ENCODE data around the gene CCT4. TPM values are rescaled to one million over a fixed set of nuclear protein-coding genes. Genes with fewer than 3 reads are reported as not detected.

CCT4 gene
- total RNA-seq, 2 experiments from 2014 or later = 196 to 232 TPM

DNA sequence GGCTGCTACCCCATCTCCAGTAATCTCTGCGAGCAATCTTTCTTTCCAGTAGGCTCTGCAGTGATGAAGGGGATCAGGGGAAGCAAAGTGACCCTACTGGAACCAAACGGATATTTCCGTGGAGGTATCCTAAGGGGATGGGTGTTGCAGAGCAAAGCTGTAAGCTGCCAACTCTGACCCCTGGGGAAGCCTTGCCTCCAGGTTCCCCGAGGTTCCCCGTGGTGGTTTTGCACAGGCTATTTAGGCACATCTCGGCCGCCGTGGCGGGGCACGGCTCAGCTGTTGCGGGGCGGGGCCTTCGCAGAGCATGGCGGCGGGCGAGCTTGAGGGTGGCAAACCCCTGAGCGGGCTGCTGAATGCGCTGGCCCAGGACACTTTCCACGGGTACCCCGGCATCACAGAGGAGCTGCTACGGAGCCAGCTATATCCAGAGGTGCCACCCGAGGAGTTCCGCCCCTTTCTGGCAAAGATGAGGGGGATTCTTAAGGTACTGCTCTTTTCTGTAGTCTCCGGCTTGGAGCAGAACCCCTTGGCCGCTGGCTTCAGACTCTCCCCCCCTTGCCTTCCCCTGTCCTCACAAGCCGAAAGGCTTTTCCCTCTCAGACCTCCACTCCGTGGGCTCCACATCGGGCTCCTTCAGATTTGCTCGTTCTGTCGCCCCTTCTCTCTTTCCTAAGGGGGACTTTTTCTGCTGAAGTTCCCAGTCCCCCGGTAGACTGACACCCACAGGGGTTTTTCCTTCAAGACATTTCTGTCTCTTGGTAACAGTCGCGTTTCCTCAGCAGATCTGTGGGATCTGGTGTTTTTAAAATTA is 17.1 kb upstream of the CCT4 start, which contains the start of gene COMMD1:
COMMD1 (plus strand) TSS at position 303 of the 814 bp plus-strand sequence; CDS start at position 308, 5 bp downstream.
- DNase-seq (ENCODE audit: low spot score) = peak; percentile 82
- CTCF ChIA-PET (ENCODE audit: unreplicated experiment) = interaction anchor here (0.6 kb wide), 1 partner anchor 8 kb away, joined by 3 read pairs; no protein-coding TSS in a partner anchor
- Histone ChIP-seq H3K36me3 (ENCODE audit: insufficient read depth, low read length) (no peaks in the 10 kb centered on the region), H3K9me3 (ENCODE audit: low read length) (no peaks in the 10 kb centered on the region), H3K4me3 (ENCODE audit: low read depth, low read length, poor library complexity, severe bottlenecking) (peak within 1 kb of the TSS; percentile 87), H3K27ac (ENCODE audit: low read depth, low read length, poor library complexity, severe bottlenecking) (no peak within 1 kb of the TSS), H3K4me1 (ENCODE audit: insufficient read depth, low read length, poor library complexity, severe bottlenecking) (peaks cover 12% of the 10 kb centered on the region), H3K9me2 (ENCODE audit: insufficient read depth, low read length) (no peaks in the 10 kb centered on the region), H3K79me2 (ENCODE audit: insufficient read depth, low read depth, low read length) (peaks cover 9% of the 10 kb centered on the region; the same call in 1 of the 2 replicates), H2AFZ (ENCODE audit: low read length) (peak within 1 kb of the TSS; percentile 98), H4K20me1 (ENCODE audit: insufficient read depth, low read length) (no peaks in the 10 kb centered on the region), H3K4me2 (ENCODE audit: low read length) (peak within 1 kb of the TSS; percentile 89)
- POLR2A ChIA-PET = interaction anchor here (0.6 to 0.9 kb wide), 3 partner anchors 60 to 1448 kb away, joined by 3 to 4 read pairs (median 3); no protein-coding TSS in a partner anchor
- TF ChIP-seq, protein P1, sequence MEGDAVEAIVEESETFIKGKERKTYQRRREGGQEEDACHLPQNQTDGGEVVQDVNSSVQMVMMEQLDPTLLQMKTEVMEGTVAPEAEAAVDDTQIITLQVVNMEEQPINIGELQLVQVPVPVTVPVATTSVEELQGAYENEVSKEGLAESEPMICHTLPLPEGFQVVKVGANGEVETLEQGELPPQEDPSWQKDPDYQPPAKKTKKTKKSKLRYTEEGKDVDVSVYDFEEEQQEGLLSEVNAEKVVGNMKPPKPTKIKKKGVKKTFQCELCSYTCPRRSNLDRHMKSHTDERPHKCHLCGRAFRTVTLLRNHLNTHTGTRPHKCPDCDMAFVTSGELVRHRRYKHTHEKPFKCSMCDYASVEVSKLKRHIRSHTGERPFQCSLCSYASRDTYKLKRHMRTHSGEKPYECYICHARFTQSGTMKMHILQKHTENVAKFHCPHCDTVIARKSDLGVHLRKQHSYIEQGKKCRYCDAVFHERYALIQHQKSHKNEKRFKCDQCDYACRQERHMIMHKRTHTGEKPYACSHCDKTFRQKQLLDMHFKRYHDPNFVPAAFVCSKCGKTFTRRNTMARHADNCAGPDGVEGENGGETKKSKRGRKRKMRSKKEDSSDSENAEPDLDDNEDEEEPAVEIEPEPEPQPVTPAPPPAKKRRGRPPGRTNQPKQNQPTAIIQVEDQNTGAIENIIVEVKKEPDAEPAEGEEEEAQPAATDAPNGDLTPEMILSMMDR (conservative IDR thresholded peaks at IDR 0.05; ENCODE audit: low read length) = 0 out of 2 replicates have a peak, but pooled peaks have one; percentile 16
- no peak for TF ChIP-seq EZH2phosphoT487 (IDR thresholded peaks at IDR 0.05; ENCODE audit: borderline replicate concordance, low read depth, low read length)
- intact Hi-C loops (cut with micrococcal nuclease; ENCODE audit: unreplicated experiment) = no loop called here
- BruUV-seq (replicated peaks) = TSS peak; percentile 71

- intact Hi-C loops (cut with micrococcal nuclease; ENCODE audit: unreplicated experiment) = no loop called here
- no peak overlapping the region for H3K4me3 ChIP-seq (ENCODE audit: low read depth, low read length, poor library complexity, severe bottlenecking)
- no peak overlapping the region for H3K27ac ChIP-seq (ENCODE audit: low read depth, low read length, poor library complexity, severe bottlenecking)
- H3K9me2 ChIP-seq (ENCODE audit: insufficient read depth, low read length) = no peaks in the 10 kb centered on the region
- DNase-seq (ENCODE audit: low spot score) = no peak
- no peak overlapping the region for H2AFZ ChIP-seq (ENCODE audit: low read length)
- no peak for TF ChIP-seq EZH2phosphoT487 (IDR thresholded peaks at IDR 0.05; ENCODE audit: borderline replicate concordance, low read depth, low read length)
- POLR2A ChIA-PET = no interaction called here
- BruUV-seq (replicated peaks) = no TSS peak
- no peaks in the 10 kb centered on the region for H3K9me3 ChIP-seq (ENCODE audit: low read length)
- H4K20me1 ChIP-seq (ENCODE audit: insufficient read depth, low read length) = no peaks in the 10 kb centered on the region
- CTCF ChIA-PET (ENCODE audit: unreplicated experiment) = no interaction called here
- no peaks in the 10 kb centered on the region for H3K79me2 ChIP-seq (ENCODE audit: insufficient read depth, low read depth, low read length)
- H3K4me1 ChIP-seq (ENCODE audit: insufficient read depth, low read length, poor library complexity, severe bottlenecking) = peaks cover 7% of the 10 kb centered on the region
- no peak overlapping the region for H3K4me2 ChIP-seq (ENCODE audit: low read length)
- no peaks in the 10 kb centered on the region for H3K36me3 ChIP-seq (ENCODE audit: insufficient read depth, low read length)
Measured at GRCh38 chr2:61900281-61900680, 11.8 kb upstream of the CCT4 start.

DNA sequence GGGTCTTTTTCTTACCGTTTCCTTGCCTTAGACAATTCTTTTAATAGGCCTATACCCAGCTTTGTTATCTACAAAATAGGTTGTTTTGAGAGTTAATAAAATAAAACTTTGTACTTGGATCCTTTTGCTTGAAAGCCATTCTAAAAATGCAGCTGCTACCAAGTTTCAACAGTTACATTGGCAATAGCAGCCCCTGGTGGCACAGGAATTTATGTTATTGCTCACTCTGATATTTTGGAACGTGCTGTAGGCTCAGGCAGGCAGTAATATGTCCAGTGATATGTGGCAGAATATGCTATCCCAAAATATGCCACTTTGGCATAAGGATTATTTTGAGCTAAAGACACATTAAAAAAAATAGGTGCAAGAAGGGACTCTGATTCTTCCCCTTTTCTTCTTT is 10.4 kb upstream of the CCT4 start:
- intact Hi-C loops (cut with micrococcal nuclease; ENCODE audit: unreplicated experiment) = no loop called here
- no peak overlapping the region for H3K27ac ChIP-seq (ENCODE audit: low read depth, low read length, poor library complexity, severe bottlenecking)
- CTCF ChIA-PET (ENCODE audit: unreplicated experiment) = no interaction called here
- no peaks in the 10 kb centered on the region for H3K4me1 ChIP-seq (ENCODE audit: insufficient read depth, low read length, poor library complexity, severe bottlenecking)
- BruUV-seq (replicated peaks) = no TSS peak
- H3K9me2 ChIP-seq (ENCODE audit: insufficient read depth, low read length) = no peaks in the 10 kb centered on the region
- no peaks in the 10 kb centered on the region for H3K36me3 ChIP-seq (ENCODE audit: insufficient read depth, low read length)
- no peak overlapping the region for H3K4me3 ChIP-seq (ENCODE audit: low read depth, low read length, poor library complexity, severe bottlenecking)
- no peaks in the 10 kb centered on the region for H3K79me2 ChIP-seq (ENCODE audit: insufficient read depth, low read depth, low read length)
- no peaks in the 10 kb centered on the region for H3K9me3 ChIP-seq (ENCODE audit: low read length)
- TF ChIP-seq, protein P1 (conservative IDR thresholded peaks at IDR 0.05; ENCODE audit: low read length) = peak; percentile 83
- TF ChIP-seq EZH2phosphoT487 (IDR thresholded peaks at IDR 0.05; ENCODE audit: borderline replicate concordance, low read depth, low read length) = no peak
- DNase-seq (ENCODE audit: low spot score) = peak; percentile 53
- POLR2A ChIA-PET = no interaction called here
- no peak overlapping the region for H2AFZ ChIP-seq (ENCODE audit: low read length)
- H3K4me2 ChIP-seq (ENCODE audit: low read length) = no peak overlapping the region
- H4K20me1 ChIP-seq (ENCODE audit: insufficient read depth, low read length) = no peaks in the 10 kb centered on the region
